ENCODE data around the gene ZCCHC14. TPM values are rescaled to one million over a fixed set of nuclear protein-coding genes. Genes with fewer than 3 reads are reported as not detected.
"Not testable (repeated sequence)": the region's sequence is repeated elsewhere in the genome, so short reads cannot be mapped to it uniquely, and the experiment has no call there.

Gene ZCCHC14
- total RNA-seq, 1 experiment from 2014 or later: 28.2 TPM

- CTCF ChIA-PET: interaction anchor here (0.9 to 2.7 kb wide), 4 partner anchors 27 to 144 kb away, joined by 3 to 22 read pairs (median 4); no protein-coding TSS in a partner anchor
- H3K36me3 Mint-ChIP-seq (ENCODE audit: insufficient read depth, unreplicated experiment): peaks cover 7% of the 10 kb centered on the region
- POLR2A ChIA-PET: interaction anchor here (0.6 to 9.6 kb wide), 6 partner anchors 8 to 144 kb away, joined by 3 to 144 read pairs (median 12); no protein-coding TSS in a partner anchor
These were observed 1.1 kb downstream of the ZCCHC14 start for GRCh38 chr16:87491522-87492290.

GRCh38 chr16:87490799-87491521, 1.9 kb downstream of the ZCCHC14 start:
- ChIA-PET CTCF (interaction anchor here (0.9 to 2.7 kb wide), 4 partner anchors 26 to 145 kb away, joined by 3 to 22 read pairs (median 4); no protein-coding TSS in a partner anchor), POLR2A (interaction anchor here (0.6 to 9.6 kb wide), 12 partner anchors 9 to 316 kb away, joined by 3 to 144 read pairs (median 4); partner anchors contain the start of genes C16orf95, FBXO31, KLHDC4 and MAP1LC3B)
- peaks cover 39% of the 10 kb centered on the region for H3K4me1 Mint-ChIP-seq (ENCODE audit: insufficient read depth, unreplicated experiment)
- intact Hi-C loops (cut with micrococcal nuclease): loop anchor here (1.0 to 10.0 kb wide), 5 partner anchors 26 to 144 kb away; no protein-coding TSS in a partner anchor
- peak overlapping the region; percentile 75 for H3K27ac Mint-ChIP-seq (ENCODE audit: low read depth, unreplicated experiment)
- peak overlapping the region; percentile 88 for H3K4me3 Mint-ChIP-seq (ENCODE audit: unreplicated experiment)
- H3K9me3 Mint-ChIP-seq (ENCODE audit: unreplicated experiment); H3K27me3 Mint-ChIP-seq (ENCODE audit: insufficient read depth, unreplicated experiment); H3K36me3 Mint-ChIP-seq (ENCODE audit: insufficient read depth, unreplicated experiment); BruUV-seq (replicated peaks): not testable (repeated sequence)
- DNase-seq (ENCODE audit: unreplicated experiment): peak; percentile 44

More at GRCh38 chr16:87491522-87492290, 1.1 kb downstream of the ZCCHC14 start:
- TF ChIP-seq CTCF (IDR thresholded peaks at IDR 0.05; ENCODE audit: unreplicated experiment): no peak
- H3K4me3 Mint-ChIP-seq (ENCODE audit: unreplicated experiment): peak overlapping the region; percentile 88
- H3K4me1 Mint-ChIP-seq (ENCODE audit: insufficient read depth, unreplicated experiment): peaks cover 38% of the 10 kb centered on the region
- no peaks in the 10 kb centered on the region for H3K9me3 Mint-ChIP-seq (ENCODE audit: unreplicated experiment)
- H3K27ac Mint-ChIP-seq (ENCODE audit: low read depth, unreplicated experiment): peak overlapping the region; percentile 75
- H3K27me3 Mint-ChIP-seq (ENCODE audit: insufficient read depth, unreplicated experiment): no peaks in the 10 kb centered on the region
- DNase-seq (ENCODE audit: unreplicated experiment): peak; percentile 41
- BruUV-seq (replicated peaks): no TSS peak
- intact Hi-C loops (cut with micrococcal nuclease): loop anchor here (1.0 to 10.0 kb wide), 4 partner anchors 26 to 143 kb away; no protein-coding TSS in a partner anchor

- no peaks in the 10 kb centered on the region for H3K27me3 Mint-ChIP-seq (ENCODE audit: insufficient read depth, unreplicated experiment)
- POLR2A ChIA-PET: interaction anchor here (0.8 to 9.6 kb wide), 12 partner anchors 9 to 317 kb away, joined by 3 to 144 read pairs (median 6); partner anchors contain the start of genes C16orf95, FBXO31, KLHDC4 and MAP1LC3B
- peaks cover 46% of the 10 kb centered on the region for H3K4me1 Mint-ChIP-seq (ENCODE audit: insufficient read depth, unreplicated experiment)
- CTCF ChIA-PET: interaction anchor here (0.9 to 2.7 kb wide), 4 partner anchors 26 to 146 kb away, joined by 3 to 22 read pairs (median 6); no protein-coding TSS in a partner anchor
- TF ChIP-seq CTCF (IDR thresholded peaks at IDR 0.05; ENCODE audit: unreplicated experiment): no peak
- BruUV-seq (replicated peaks): no TSS peak
- peak overlapping the region; percentile 88 for H3K4me3 Mint-ChIP-seq (ENCODE audit: unreplicated experiment)
- intact Hi-C loops (cut with micrococcal nuclease): loop anchor here (1.0 to 10.0 kb wide), 4 partner anchors 29 to 145 kb away; no protein-coding TSS in a partner anchor
- H3K9me3 Mint-ChIP-seq (ENCODE audit: unreplicated experiment): no peaks in the 10 kb centered on the region
- H3K27ac Mint-ChIP-seq (ENCODE audit: low read depth, unreplicated experiment): peak overlapping the region; percentile 75
- DNase-seq (ENCODE audit: unreplicated experiment): no peak
- peaks cover 7% of the 10 kb centered on the region for H3K36me3 Mint-ChIP-seq (ENCODE audit: insufficient read depth, unreplicated experiment)
These were observed 2.6 kb downstream of the ZCCHC14 start for GRCh38 chr16:87490096-87490798.

GRCh38 chr16:87489434-87490045, 3.3 kb downstream of the ZCCHC14 start:
- Mint-ChIP-seq H3K4me1 (ENCODE audit: insufficient read depth, unreplicated experiment) (peaks cover 53% of the 10 kb centered on the region), H3K27me3 (ENCODE audit: insufficient read depth, unreplicated experiment) (no peaks in the 10 kb centered on the region), H3K4me3 (ENCODE audit: unreplicated experiment) (peak overlapping the region; percentile 88), H3K9me3 (ENCODE audit: unreplicated experiment) (no peaks in the 10 kb centered on the region), H3K36me3 (ENCODE audit: insufficient read depth, unreplicated experiment) (peaks cover 7% of the 10 kb centered on the region), H3K27ac (ENCODE audit: low read depth, unreplicated experiment) (peak overlapping the region; percentile 75)
- intact Hi-C loops (cut with micrococcal nuclease): loop anchor here (1.0 to 10.0 kb wide), 4 partner anchors 28 to 145 kb away; no protein-coding TSS in a partner anchor
- TSS peak; percentile 21 for BruUV-seq (replicated peaks)
- no peak for TF ChIP-seq CTCF (IDR thresholded peaks at IDR 0.05; ENCODE audit: unreplicated experiment)
- no peak for DNase-seq (ENCODE audit: unreplicated experiment)
- POLR2A ChIA-PET: interaction anchor here (0.8 to 9.6 kb wide), 13 partner anchors 10 to 317 kb away, joined by 3 to 144 read pairs (median 7); partner anchors contain the start of genes FBXO31, KLHDC4 and MAP1LC3B
- CTCF ChIA-PET: interaction anchor here (0.6 to 2.7 kb wide), 7 partner anchors 28 to 921 kb away, joined by 3 to 22 read pairs (median 3); no protein-coding TSS in a partner anchor

- not testable (repeated sequence) for H3K36me3 Mint-ChIP-seq (ENCODE audit: insufficient read depth, unreplicated experiment); DNase-seq (ENCODE audit: unreplicated experiment)
These were observed 3.9 kb downstream of the ZCCHC14 start for GRCh38 chr16:87488960-87489359.

More at GRCh38 chr16:87488960-87489359, 3.9 kb downstream of the ZCCHC14 start:
- peak overlapping the region; percentile 88 for H3K4me3 Mint-ChIP-seq (ENCODE audit: unreplicated experiment)
- peak overlapping the region; percentile 75 for H3K27ac Mint-ChIP-seq (ENCODE audit: low read depth, unreplicated experiment)
- peaks cover 59% of the 10 kb centered on the region for H3K4me1 Mint-ChIP-seq (ENCODE audit: insufficient read depth, unreplicated experiment)
- H3K27me3 Mint-ChIP-seq (ENCODE audit: insufficient read depth, unreplicated experiment); intact Hi-C loops (cut with micrococcal nuclease); BruUV-seq (replicated peaks); H3K9me3 Mint-ChIP-seq (ENCODE audit: unreplicated experiment): not testable (repeated sequence)
- CTCF ChIA-PET: interaction anchor here (0.6 to 1.7 kb wide), 7 partner anchors 27 to 920 kb away, joined by 3 to 5 read pairs (median 3); no protein-coding TSS in a partner anchor
- POLR2A ChIA-PET: interaction anchor here (0.8 to 9.6 kb wide), 9 partner anchors 11 to 105 kb away, joined by 3 to 144 read pairs (median 7); partner anchors contain the start of genes FBXO31 and MAP1LC3B
